Measurements from ENCODE around the gene U2AF1L4.
A peak's percentile ranks its signal among the peaks of the same experiment; 100 is the strongest.

Gene U2AF1L4

GRCh38 chr19:35757231-35757748 is 12.1 kb upstream of the U2AF1L4 start:
- DNase-seq (ENCODE audit: low read depth) = no peak

- DNase-seq (ENCODE audit: low read depth) = no peak
These were observed 11.4 kb upstream of the U2AF1L4 start, which contains the start of gene HSPB6 for GRCh38 chr19:35756377-35757230. Gene HSPB6, minus strand, starts transcription at chr19:35757029. Its CDS starts 21 bp downstream, at chr19:35757008.

GRCh38 chr19:35755550-35756376 is 10.5 kb upstream of the U2AF1L4 start:
- DNase-seq (ENCODE audit: low read depth) = no peak

- DNase-seq (ENCODE audit: low read depth) = no peak
These were observed 9.9 kb upstream of the U2AF1L4 start for GRCh38 chr19:35755131-35755549.

- DNase-seq (ENCODE audit: low read depth) = no peak
These were observed 9.3 kb upstream of the U2AF1L4 start for GRCh38 chr19:35754370-35755130.

- DNase-seq (ENCODE audit: low read depth) = no peak
These were observed 8.6 kb upstream of the U2AF1L4 start for GRCh38 chr19:35753634-35754369.

- no peak for DNase-seq (ENCODE audit: low read depth)
These were observed 7.6 kb upstream of the U2AF1L4 start for GRCh38 chr19:35752746-35753350.

- DNase-seq (ENCODE audit: low read depth) = no peak
These were observed 6.9 kb upstream of the U2AF1L4 start for GRCh38 chr19:35751839-35752745.

GRCh38 chr19:35750167-35750566 is 4.9 kb upstream of the U2AF1L4 start:
- no peak for DNase-seq (ENCODE audit: low read depth)

GRCh38 chr19:35748106-35749020 is 3.1 kb upstream of the U2AF1L4 start, which contains the start of gene LIN37:
Gene LIN37, plus strand, starts transcription at chr19:35748576. Its CDS starts 149 bp downstream, at chr19:35748725.
- peak; percentile 99 for DNase-seq (ENCODE audit: low read depth)

- DNase-seq (ENCODE audit: low read depth) = no peak
These were observed 1.3 kb upstream of the U2AF1L4 start for GRCh38 chr19:35746531-35746930.

GRCh38 chr19:35746087-35746462 is 857 bp upstream of the U2AF1L4 start:
- DNase-seq (ENCODE audit: low read depth) = no peak

GRCh38 chr19:35744430-35745327 is 539 bp downstream of the U2AF1L4 start:
- peak; percentile 86 for DNase-seq (ENCODE audit: low read depth)

- DNase-seq (ENCODE audit: low read depth) = no peak
These were observed 1.4 kb downstream of the U2AF1L4 start for GRCh38 chr19:35743640-35744429.

- no peak for DNase-seq (ENCODE audit: low read depth)
These were observed 3.0 kb downstream of the U2AF1L4 start, which contains the start of gene IGFLR1 for GRCh38 chr19:35742121-35742724. Gene IGFLR1, minus strand, starts transcription at chr19:35742452. Its CDS starts 1,272 bp downstream, at chr19:35741180.

- DNase-seq (ENCODE audit: low read depth) = no peak
These were observed 4.1 kb downstream of the U2AF1L4 start for GRCh38 chr19:35741203-35741515.

Measured in CMK (cell line).